Fibroblast of the aortic adventitia (primary cell): Measurements from ENCODE around the gene VPS26A. TPM values are rescaled to one million over a fixed set of nuclear protein-coding genes. Genes with fewer than 3 reads are reported as not detected.

Experiments
- DNase-seq: peaks from one replicate; pipeline ENCODE4 v3.0.0-alpha.2; 2010; ENCODE audit warnings: low read depth
- H3K4me3 ChIP-seq: 2 replicates; pipeline ENCODE4 v1.5.1; 2011; ENCODE audit warnings: low read depth, mild to moderate bottlenecking, control low read depth, low read length, moderate library complexity
- total RNA-seq: library from RNA; depleted of rRNA; stranded (reverse); fragments of >200 nt; gene quantifications from 2 replicates; pipeline ENCODE4 v1.2.3, GENCODE V29; 2012; ENCODE audit warnings: low replicate concordance
- TF ChIP-seq, protein P1 (sequence below): IDR thresholded peaks from 2 replicates; pipeline ENCODE4 v1.5.1; 2011; ENCODE audit warnings: mild to moderate bottlenecking, low read length, control low read depth, inconsistent platforms; ENCODE audit not compliant: insufficient read depth

Gene VPS26A
- total RNA-seq, 1 donor: 49.2 TPM

DNA sequence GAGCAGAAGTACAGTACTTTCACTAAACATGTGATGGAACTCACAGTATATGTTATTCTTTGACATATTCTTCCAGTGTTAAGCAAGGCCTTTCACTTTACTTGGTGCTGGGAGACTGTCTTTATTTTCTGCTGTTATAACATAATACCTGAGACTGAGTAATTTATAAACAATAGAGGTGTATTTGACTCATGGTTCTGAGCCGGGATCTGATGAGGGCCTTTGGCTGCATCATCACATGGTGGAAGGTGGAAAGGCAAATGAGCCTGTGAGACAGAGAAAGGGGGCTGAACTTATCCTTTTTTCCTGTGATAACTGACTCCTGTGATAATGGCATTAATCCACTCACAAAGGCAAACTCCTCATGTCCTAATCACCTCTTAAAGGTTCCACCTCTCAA is 57.5 kb downstream of the VPS26A start:
- H3K4me3 ChIP-seq: peak overlapping the region; percentile 100
- TF ChIP-seq, protein P1, sequence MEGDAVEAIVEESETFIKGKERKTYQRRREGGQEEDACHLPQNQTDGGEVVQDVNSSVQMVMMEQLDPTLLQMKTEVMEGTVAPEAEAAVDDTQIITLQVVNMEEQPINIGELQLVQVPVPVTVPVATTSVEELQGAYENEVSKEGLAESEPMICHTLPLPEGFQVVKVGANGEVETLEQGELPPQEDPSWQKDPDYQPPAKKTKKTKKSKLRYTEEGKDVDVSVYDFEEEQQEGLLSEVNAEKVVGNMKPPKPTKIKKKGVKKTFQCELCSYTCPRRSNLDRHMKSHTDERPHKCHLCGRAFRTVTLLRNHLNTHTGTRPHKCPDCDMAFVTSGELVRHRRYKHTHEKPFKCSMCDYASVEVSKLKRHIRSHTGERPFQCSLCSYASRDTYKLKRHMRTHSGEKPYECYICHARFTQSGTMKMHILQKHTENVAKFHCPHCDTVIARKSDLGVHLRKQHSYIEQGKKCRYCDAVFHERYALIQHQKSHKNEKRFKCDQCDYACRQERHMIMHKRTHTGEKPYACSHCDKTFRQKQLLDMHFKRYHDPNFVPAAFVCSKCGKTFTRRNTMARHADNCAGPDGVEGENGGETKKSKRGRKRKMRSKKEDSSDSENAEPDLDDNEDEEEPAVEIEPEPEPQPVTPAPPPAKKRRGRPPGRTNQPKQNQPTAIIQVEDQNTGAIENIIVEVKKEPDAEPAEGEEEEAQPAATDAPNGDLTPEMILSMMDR: no peak
- DNase-seq: no peak

DNA sequence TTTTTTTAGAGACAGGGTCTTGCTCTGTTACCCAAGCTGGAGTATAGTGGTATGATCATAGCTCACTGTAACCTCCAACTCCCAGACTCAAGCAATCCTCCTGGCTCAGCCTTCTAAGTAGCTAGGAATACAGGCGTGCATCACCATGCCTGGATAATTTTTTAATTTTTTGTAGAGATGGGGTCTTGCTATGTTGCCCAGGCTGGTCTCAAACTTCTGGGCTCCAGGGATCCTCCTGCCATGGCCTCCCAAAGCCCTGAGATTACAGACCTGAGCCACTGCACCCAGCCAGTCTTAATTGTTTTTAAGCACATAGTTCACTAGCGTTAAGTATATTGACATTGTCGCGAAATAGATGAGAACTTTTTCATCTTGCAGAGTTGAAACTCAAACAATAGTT is 58.0 kb downstream of the VPS26A start:
- no peak for DNase-seq
- no peak overlapping the region for H3K4me3 ChIP-seq
- TF ChIP-seq, protein P1: no peak

DNA sequence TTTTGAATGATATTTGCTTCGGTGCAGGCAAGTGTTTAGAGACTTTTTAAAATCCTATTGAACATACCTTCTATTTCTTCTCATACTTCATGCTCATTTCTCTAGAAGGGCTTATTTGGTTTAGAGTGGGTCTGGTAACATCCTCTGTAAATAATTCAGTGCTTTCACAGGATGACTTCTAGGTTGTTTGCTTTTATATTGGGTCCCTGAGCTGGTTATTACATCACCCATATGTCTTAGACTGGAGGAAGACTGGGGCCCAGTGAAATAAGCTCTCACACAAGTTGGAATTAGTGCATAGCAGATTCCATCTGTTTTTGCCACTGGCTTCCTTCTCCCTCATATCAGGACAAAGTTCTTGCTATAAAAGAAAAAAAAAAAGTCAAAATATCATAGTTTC is 62.5 kb downstream of the VPS26A start:
- no peak overlapping the region for H3K4me3 ChIP-seq
- no peak for DNase-seq
- TF ChIP-seq, protein P1: no peak

DNA sequence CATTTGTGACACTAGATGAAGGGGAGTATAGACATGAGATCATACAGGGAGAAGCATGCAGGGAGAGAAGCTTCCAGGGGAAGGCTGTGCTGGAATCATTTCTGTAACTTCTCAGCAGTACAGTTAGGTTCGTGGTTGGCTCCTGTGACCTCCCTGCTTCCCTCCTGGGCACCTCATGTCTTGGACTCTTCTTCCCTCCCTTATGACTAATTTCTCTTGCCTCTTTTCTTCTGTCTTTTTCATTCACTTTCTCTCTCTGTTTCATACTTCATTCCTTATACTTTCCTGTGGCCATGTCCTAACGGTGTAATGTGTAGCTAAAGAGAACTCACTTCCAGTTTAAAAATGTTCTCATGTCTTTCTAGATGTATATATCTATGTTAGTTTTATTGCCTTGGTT is 77.1 kb downstream of the VPS26A start:
- TF ChIP-seq, protein P1: no peak
- H3K4me3 ChIP-seq: no peak overlapping the region
- peak; percentile 40 for DNase-seq

DNA sequence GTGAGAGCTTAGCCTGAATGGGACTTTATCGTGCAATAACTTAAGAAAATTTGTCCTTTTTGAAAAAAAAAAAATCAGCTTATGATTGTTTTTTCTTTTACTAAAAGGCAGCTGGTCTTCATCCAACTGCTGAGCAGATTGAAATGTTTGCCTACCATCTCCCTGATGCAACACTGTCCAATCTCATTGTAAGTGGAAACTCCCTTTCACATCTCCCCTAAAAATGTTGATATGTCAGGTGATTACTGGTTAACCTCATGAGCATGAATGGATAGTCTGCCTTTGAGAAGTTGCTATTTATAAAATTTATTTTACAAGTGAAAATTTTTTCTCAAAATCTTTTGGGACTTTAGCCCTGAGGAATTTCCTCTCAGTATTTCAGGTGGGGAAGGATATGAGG is 78.4 kb downstream of the VPS26A start:
- TF ChIP-seq, protein P1: no peak
- no peak overlapping the region for H3K4me3 ChIP-seq
- DNase-seq: peak; percentile 92

DNA sequence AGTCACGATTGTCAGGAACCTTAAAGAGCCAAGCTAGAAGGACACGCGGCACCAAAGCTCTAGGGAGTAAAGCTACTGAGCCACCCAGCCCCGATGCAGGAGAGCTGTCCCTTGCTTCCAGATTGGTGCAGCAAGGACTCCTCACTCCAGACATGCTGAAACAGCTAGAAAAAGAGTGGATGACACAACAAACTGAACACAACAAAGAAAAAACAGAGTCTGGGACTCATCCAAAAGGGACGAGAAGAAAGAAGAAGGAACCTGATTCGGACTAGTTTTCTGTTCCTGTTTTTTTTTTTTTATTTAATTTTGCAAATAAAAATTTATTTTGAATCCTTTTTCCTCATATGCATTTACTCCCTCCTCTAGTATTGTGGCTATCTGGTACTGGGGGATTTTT is 84.8 kb downstream of the VPS26A start:
- TF ChIP-seq, protein P1: no peak
- no peak overlapping the region for H3K4me3 ChIP-seq
- no peak for DNase-seq

DNA sequence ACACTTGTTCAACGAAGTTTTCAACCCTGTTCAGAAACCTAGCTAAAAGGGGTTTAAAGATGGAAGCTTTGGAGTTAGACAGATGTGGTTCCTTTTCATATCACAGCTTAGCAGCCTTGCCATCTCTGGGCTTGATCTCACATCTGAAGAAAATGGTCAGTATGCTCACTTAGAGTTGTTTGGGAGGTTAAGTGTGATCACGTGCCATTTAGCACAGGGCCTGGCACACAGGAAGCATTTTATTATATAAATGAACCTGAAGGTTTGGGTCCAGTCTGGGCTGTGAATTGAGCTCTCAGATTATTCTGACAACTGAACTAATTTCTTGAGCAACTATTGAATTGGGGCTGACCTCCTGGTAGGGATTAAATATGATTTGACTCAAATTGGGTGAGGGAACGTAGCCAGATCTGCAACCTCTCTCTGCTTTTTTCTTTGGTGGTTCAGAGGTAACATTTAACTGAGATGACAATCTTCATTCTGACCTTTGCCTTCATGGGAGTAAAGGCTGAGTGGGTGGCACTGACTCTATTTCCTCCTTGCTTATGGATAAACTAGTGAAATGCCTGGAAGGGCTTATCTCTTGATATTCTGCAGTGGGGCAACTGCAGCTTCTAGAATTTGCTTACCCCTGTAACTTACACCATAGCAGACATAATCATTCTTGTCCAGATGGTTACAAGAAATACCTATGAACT is 86.0 kb downstream of the VPS26A start:
- H3K4me3 ChIP-seq: no peak overlapping the region
- TF ChIP-seq, protein P1: no peak
- DNase-seq: no peak
